OCI-LY7 (cell line): ENCODE results near the gene SYCP2. TPM values are rescaled to one million over a fixed set of nuclear protein-coding genes. Genes with fewer than 3 reads are reported as not detected.

ENCODE experiments used
- BruUV-seq: library from RNA; stranded (reverse); fragments of 400-500 nt; replicated peaks from 2 replicates; lab custom pipeline; 2021; lab: Mats Ljungman, UMichigan
- CTCF ChIA-PET: fragments of 300-600 bp; sonication (Branson Sonifier 250); formaldehyde crosslinking; loops from one replicate; lab custom pipeline; 2022; ENCODE audit warnings: antibody characterized with exemption; ENCODE audit not compliant: unreplicated experiment; lab: Charles Lee
- POLR2A ChIA-PET: fragments of 300-600 bp; sonication (Branson Sonifier 250); formaldehyde crosslinking; loops from one replicate; lab custom pipeline; 2022; ENCODE audit warnings: antibody characterized with exemption; lab: Charles Lee
- DNase-seq: peaks from one replicate; pipeline ENCODE4 v3.0.0-alpha.2; 2015; ENCODE audit warnings: low spot score
- H2AFZ ChIP-seq: fragments of 200-600 bp; sonication (generic), shearing (Covaris generic); 2 replicates; pipeline ENCODE4 v1.6.1; 2014; ENCODE audit warnings: mild to moderate bottlenecking, antibody characterized with exemption, low read length, moderate library complexity
- H3K27ac ChIP-seq: fragments of 200-600 bp; sonication (generic); 2 replicates; pipeline ENCODE4 v1.5.1; 2014; ENCODE audit warnings: mixed run types, low read depth, mild to moderate bottlenecking, moderate library complexity, low read length, inconsistent platforms; ENCODE audit not compliant: poor library complexity, severe bottlenecking
- H3K36me3 ChIP-seq: fragments of 200-600 bp; sonication (generic); 2 replicates; pipeline ENCODE4 v1.6.1; 2014; ENCODE audit warnings: mild to moderate bottlenecking, antibody characterized with exemption, low read length, moderate library complexity, mixed read lengths; ENCODE audit not compliant: insufficient read depth
- H3K4me1 ChIP-seq: fragments of 200-600 bp; sonication (generic); 2 replicates; pipeline ENCODE4 v1.5.1; 2014; ENCODE audit warnings: mild to moderate bottlenecking, low read length; ENCODE audit not compliant: insufficient read depth, poor library complexity, severe bottlenecking
- H3K4me2 ChIP-seq: fragments of 200-600 bp; sonication (generic); 2 replicates; pipeline ENCODE4 v1.6.1; 2014; ENCODE audit warnings: mild to moderate bottlenecking, low read length
- H3K4me3 ChIP-seq: fragments of 200-600 bp; sonication (generic); 2 replicates; pipeline ENCODE4 v1.5.1; 2014; ENCODE audit warnings: mild to moderate bottlenecking, low read depth, low read length; ENCODE audit not compliant: poor library complexity, severe bottlenecking
- H3K79me2 ChIP-seq: fragments of 200-600 bp; sonication (generic); 2 replicates; pipeline ENCODE4 v1.6.1; 2016; ENCODE audit warnings: low read depth, mild to moderate bottlenecking, low read length, moderate library complexity, mixed read lengths; ENCODE audit not compliant: insufficient read depth
- H3K9me2 ChIP-seq: fragments of 200-600 bp; sonication (generic); 2 replicates; pipeline ENCODE4 v1.6.1; 2016; ENCODE audit warnings: mild to moderate bottlenecking, low read length, mixed read lengths; ENCODE audit not compliant: insufficient read depth
- H3K9me3 ChIP-seq: fragments of 200-600 bp; sonication (generic); 2 replicates; pipeline ENCODE4 v1.6.1; 2014; ENCODE audit warnings: mild to moderate bottlenecking, mixed run types, low read length, mixed read lengths
- H4K20me1 ChIP-seq: fragments of 200-600 bp; sonication (generic); 2 replicates; pipeline ENCODE4 v1.6.1; 2014; ENCODE audit warnings: mild to moderate bottlenecking, antibody characterized with exemption, low read length, moderate library complexity, mixed read lengths; ENCODE audit not compliant: insufficient read depth
- EZH2phosphoT487 ChIP-seq: fragments of 200-600 bp; sonication (generic); IDR thresholded peaks from 2 replicates; pipeline ENCODE4 v1.6.1; 2018; ENCODE audit warnings: low read depth, borderline replicate concordance, mild to moderate bottlenecking, mixed run types, antibody characterized with exemption, low read length, moderate library complexity, mixed read lengths
- intact Hi-C: fragments of 100-400 bp; cut with micrococcal nuclease; formaldehyde crosslinking; loops from one replicate; pipeline ENCODE4 v1.10.0; 2022; ENCODE audit not compliant: unreplicated experiment
- total RNA-seq, 2 experiments: library from RNA; depleted of rRNA in 1 of 2; stranded (reverse); fragments of >200 nt in 1 of 2; shearing (Covaris generic) in 1 of 2; gene quantifications; 2 replicates each; pipeline ENCODE4 v1.2.3, GENCODE V29; 2014 to 2022
- TF ChIP-seq, protein P1 (sequence below): fragments of 200-600 bp; sonication (generic); conservative IDR thresholded peaks from 2 replicates; pipeline ENCODE4 v1.5.1; 2014; ENCODE audit warnings: mild to moderate bottlenecking, antibody characterized with exemption, low read length, moderate library complexity, mixed read lengths

Gene SYCP2
- total RNA-seq, 2 experiments from 2014 or later = 0.19 to 0.38 TPM

DNA sequence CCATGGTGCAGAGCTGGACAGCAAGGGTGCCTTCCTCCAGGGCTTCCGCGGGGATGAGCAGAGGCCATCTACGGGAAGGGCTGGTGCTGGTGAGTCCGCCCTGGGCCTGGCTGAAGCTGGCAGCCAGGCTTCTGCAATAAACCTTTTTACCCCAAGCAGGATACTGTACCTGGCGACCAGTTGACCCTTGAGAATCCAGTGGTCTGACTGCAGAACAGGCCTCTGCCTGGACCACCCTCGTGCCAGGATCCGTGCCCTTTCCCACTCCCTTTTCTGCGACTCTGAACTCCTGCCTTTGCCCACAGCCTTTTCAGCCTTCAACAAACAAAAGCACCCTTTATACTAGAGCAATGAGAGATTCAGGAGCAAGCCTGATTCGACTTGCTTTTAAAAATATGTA, 43.6 kb upstream of the SYCP2 start:
- H3K4me1 ChIP-seq = no peaks in the 10 kb centered on the region
- POLR2A ChIA-PET = no interaction called here
- H3K4me3 ChIP-seq = no peak overlapping the region
- H4K20me1 ChIP-seq = no peaks in the 10 kb centered on the region
- H3K9me2 ChIP-seq = no peaks in the 10 kb centered on the region
- DNase-seq = no peak
- no peak overlapping the region for H2AFZ ChIP-seq
- H3K4me2 ChIP-seq = no peak overlapping the region
- TF ChIP-seq, protein P1, sequence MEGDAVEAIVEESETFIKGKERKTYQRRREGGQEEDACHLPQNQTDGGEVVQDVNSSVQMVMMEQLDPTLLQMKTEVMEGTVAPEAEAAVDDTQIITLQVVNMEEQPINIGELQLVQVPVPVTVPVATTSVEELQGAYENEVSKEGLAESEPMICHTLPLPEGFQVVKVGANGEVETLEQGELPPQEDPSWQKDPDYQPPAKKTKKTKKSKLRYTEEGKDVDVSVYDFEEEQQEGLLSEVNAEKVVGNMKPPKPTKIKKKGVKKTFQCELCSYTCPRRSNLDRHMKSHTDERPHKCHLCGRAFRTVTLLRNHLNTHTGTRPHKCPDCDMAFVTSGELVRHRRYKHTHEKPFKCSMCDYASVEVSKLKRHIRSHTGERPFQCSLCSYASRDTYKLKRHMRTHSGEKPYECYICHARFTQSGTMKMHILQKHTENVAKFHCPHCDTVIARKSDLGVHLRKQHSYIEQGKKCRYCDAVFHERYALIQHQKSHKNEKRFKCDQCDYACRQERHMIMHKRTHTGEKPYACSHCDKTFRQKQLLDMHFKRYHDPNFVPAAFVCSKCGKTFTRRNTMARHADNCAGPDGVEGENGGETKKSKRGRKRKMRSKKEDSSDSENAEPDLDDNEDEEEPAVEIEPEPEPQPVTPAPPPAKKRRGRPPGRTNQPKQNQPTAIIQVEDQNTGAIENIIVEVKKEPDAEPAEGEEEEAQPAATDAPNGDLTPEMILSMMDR = no peak
- TF ChIP-seq EZH2phosphoT487 = no peak
- no peak overlapping the region for H3K27ac ChIP-seq
- no TSS peak for BruUV-seq
- H3K9me3 ChIP-seq = no peaks in the 10 kb centered on the region
- intact Hi-C loops = no loop called here
- no peaks in the 10 kb centered on the region for H3K79me2 ChIP-seq
- H3K36me3 ChIP-seq = no peaks in the 10 kb centered on the region
- CTCF ChIA-PET = no interaction called here

GRCh38 chr20:59976156-59976782, 42.8 kb upstream of the SYCP2 start:
- ChIA-PET POLR2A (no interaction called here), CTCF (no interaction called here)
- Histone ChIP-seq H3K9me3 (no peaks in the 10 kb centered on the region), H3K4me3 (no peak overlapping the region), H2AFZ (no peak overlapping the region), H3K9me2 (no peaks in the 10 kb centered on the region), H4K20me1 (no peaks in the 10 kb centered on the region), H3K4me1 (no peaks in the 10 kb centered on the region), H3K36me3 (no peaks in the 10 kb centered on the region), H3K27ac (no peak overlapping the region), H3K79me2 (no peaks in the 10 kb centered on the region), H3K4me2 (no peak overlapping the region)
- no peak for DNase-seq
- BruUV-seq = no TSS peak
- intact Hi-C loops = no loop called here
- no peak for TF ChIP-seq EZH2phosphoT487
- TF ChIP-seq, protein P1 = no peak

DNA sequence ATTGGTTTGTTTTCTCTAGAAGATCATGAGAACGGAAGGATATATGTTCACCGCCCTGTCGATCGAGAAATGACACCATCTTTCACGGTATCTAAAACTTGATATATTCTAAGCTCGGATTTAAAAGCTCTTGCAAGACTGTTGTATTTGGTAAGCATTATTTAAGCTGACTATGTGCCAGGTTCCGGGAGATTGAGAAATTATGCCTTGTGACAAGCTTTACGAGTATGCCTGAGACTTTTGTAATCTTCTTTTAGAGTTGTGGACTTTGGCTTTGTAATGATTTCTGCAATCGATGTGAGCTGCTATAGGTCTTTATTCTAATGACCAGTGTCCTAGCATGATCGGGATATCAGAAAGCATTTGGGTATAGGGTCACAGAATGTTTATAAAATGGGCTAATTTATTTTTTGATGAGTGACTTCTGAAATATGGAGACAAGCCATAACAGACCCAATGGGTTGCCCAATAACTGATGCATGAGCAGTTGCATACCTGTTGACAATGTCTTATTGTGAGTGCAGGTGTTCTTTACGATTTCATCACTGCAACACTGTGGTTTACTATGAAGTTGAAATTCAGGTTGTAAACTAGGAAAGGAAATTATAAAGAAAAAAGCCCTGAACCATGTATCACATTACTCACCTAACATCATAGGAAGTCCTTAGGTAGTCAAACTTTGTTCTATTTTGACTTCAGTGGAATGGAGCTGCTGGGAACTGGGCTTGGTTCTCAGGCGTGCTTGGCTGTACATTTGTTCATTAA, 38.8 kb upstream of the SYCP2 start:
- ChIA-PET POLR2A (no interaction called here), CTCF (no interaction called here)
- no peaks in the 10 kb centered on the region for H3K9me2 ChIP-seq
- no peaks in the 10 kb centered on the region for H3K36me3 ChIP-seq
- H3K27ac ChIP-seq = no peak overlapping the region
- no TSS peak for BruUV-seq
- no peaks in the 10 kb centered on the region for H3K79me2 ChIP-seq
- no peaks in the 10 kb centered on the region for H3K9me3 ChIP-seq
- H4K20me1 ChIP-seq = no peaks in the 10 kb centered on the region
- no peaks in the 10 kb centered on the region for H3K4me1 ChIP-seq
- no peak for DNase-seq
- intact Hi-C loops = no loop called here
- H3K4me2 ChIP-seq = no peak overlapping the region
- H2AFZ ChIP-seq = no peak overlapping the region
- H3K4me3 ChIP-seq = no peak overlapping the region
- no peak for TF ChIP-seq EZH2phosphoT487
- TF ChIP-seq, protein P1 = no peak
